ENCODE results near the gene NFASC.

NFASC gene

GRCh38 chr1:204961765-204962419 is 91.2 kb downstream of the NFASC start:
- no peak for DNase-seq

GRCh38 chr1:204962742-204963632 is 92.3 kb downstream of the NFASC start:
- DNase-seq: no peak

GRCh38 chr1:204967451-204967850 is 96.8 kb downstream of the NFASC start:
- no peak for DNase-seq

- no peak for DNase-seq
Measured at GRCh38 chr1:204968135-204968534, 97.5 kb downstream of the NFASC start.

- DNase-seq: no peak
Measured at GRCh38 chr1:204968951-204969350, 98.3 kb downstream of the NFASC start.

- no peak for DNase-seq
Measured at GRCh38 chr1:204970937-204971336, 100.3 kb downstream of the NFASC start.

GRCh38 chr1:204971517-204972336 is 101.1 kb downstream of the NFASC start:
- DNase-seq: peak; percentile 28

GRCh38 chr1:204972426-204972825 is 101.8 kb downstream of the NFASC start:
- DNase-seq: peak; percentile 11

GRCh38 chr1:204973449-204973848 is 102.8 kb downstream of the NFASC start:
- DNase-seq: no peak

- DNase-seq: no peak
Measured at GRCh38 chr1:204974327-204974726, 103.7 kb downstream of the NFASC start.

- DNase-seq: no peak
Measured at GRCh38 chr1:204975021-204975420, 104.4 kb downstream of the NFASC start.

GRCh38 chr1:204975568-204976235 is 105.0 kb downstream of the NFASC start:
- peak; percentile 69 for DNase-seq

GRCh38 chr1:204976646-204977045 is 106.0 kb downstream of the NFASC start:
- no peak for DNase-seq

GRCh38 chr1:204977318-204977717 is 106.7 kb downstream of the NFASC start:
- no peak for DNase-seq

- no peak for DNase-seq
Measured at GRCh38 chr1:204978782-204979181, 108.1 kb downstream of the NFASC start.

GRCh38 chr1:204979306-204979705 is 108.6 kb downstream of the NFASC start:
- DNase-seq: no peak

- no peak for DNase-seq
Measured at GRCh38 chr1:204979891-204980649, 109.4 kb downstream of the NFASC start.

- DNase-seq: no peak
Measured at GRCh38 chr1:204980840-204981405, 110.3 kb downstream of the NFASC start.

GRCh38 chr1:204983136-204983535 is 112.5 kb downstream of the NFASC start:
- DNase-seq: no peak

- DNase-seq: no peak
Measured at GRCh38 chr1:204983881-204984280, 113.2 kb downstream of the NFASC start.

- no peak for DNase-seq
Measured at GRCh38 chr1:204984499-204984898, 113.8 kb downstream of the NFASC start.

GRCh38 chr1:204986181-204986580 is 115.5 kb downstream of the NFASC start:
- no peak for DNase-seq
